HG02571 (cell line): ENCODE data around the gene ALDH1A3.

Experiments
- ATAC-seq: cut with Tn5 transposase; IDR thresholded peaks from one replicate; pipeline ENCODE4 v1.9.1; 2021; ENCODE audit warnings: mild to moderate bottlenecking, moderate library complexity; ENCODE audit not compliant: unreplicated experiment

The ALDH1A3 gene

GRCh38 chr15:100900795-100901169 is 21.2 kb downstream of the ALDH1A3 start:
- no peak for ATAC-seq

GRCh38 chr15:100901296-100901695 is 21.7 kb downstream of the ALDH1A3 start:
- ATAC-seq, result no peak

GRCh38 chr15:100901702-100902435 is 22.2 kb downstream of the ALDH1A3 start:
- ATAC-seq, result no peak

- no peak for ATAC-seq
Measured at GRCh38 chr15:100902436-100903167, 23.0 kb downstream of the ALDH1A3 start.

GRCh38 chr15:100903168-100903554 is 23.5 kb downstream of the ALDH1A3 start:
- ATAC-seq, result no peak

- no peak for ATAC-seq
Measured at GRCh38 chr15:100905850-100906249, 26.2 kb downstream of the ALDH1A3 start.

GRCh38 chr15:100908466-100908865 is 28.8 kb downstream of the ALDH1A3 start:
- no peak for ATAC-seq

- ATAC-seq, result no peak
Measured at GRCh38 chr15:100909565-100909964, 29.9 kb downstream of the ALDH1A3 start.

- ATAC-seq, result no peak
Measured at GRCh38 chr15:100909989-100910955, 30.6 kb downstream of the ALDH1A3 start.

GRCh38 chr15:100911086-100911485 is 31.5 kb downstream of the ALDH1A3 start:
- no peak for ATAC-seq

- ATAC-seq, result no peak
Measured at GRCh38 chr15:100913961-100914360, 34.3 kb downstream of the ALDH1A3 start.

- ATAC-seq, result no peak
Measured at GRCh38 chr15:100914876-100915275, 35.2 kb downstream of the ALDH1A3 start.

GRCh38 chr15:100918034-100918689 is 38.5 kb downstream of the ALDH1A3 start:
- ATAC-seq, result peak; percentile 59

- ATAC-seq, result peak; percentile 23
Measured at GRCh38 chr15:100918690-100919480, 39.3 kb downstream of the ALDH1A3 start, which contains the start of gene LRRK1. LRRK1 (plus strand) TSS chr15:100919357; CDS start chr15:100924633, 5,276 bp downstream.

GRCh38 chr15:100919481-100920405 is 40.1 kb downstream of the ALDH1A3 start:
- ATAC-seq, result peak; percentile 16

- ATAC-seq, result no peak
Measured at GRCh38 chr15:100920516-100921135, 41.0 kb downstream of the ALDH1A3 start.

GRCh38 chr15:100922192-100923040 is 42.8 kb downstream of the ALDH1A3 start:
- ATAC-seq, result no peak
